ENCODE measurements around the gene C19orf85. TPM values are rescaled to one million over a fixed set of nuclear protein-coding genes. Genes with fewer than 3 reads are reported as not detected.

Gene C19orf85
- polyA plus RNA-seq, 2 of the 4 experiments (the other 2 are of a cell fraction), result not detected

DNA sequence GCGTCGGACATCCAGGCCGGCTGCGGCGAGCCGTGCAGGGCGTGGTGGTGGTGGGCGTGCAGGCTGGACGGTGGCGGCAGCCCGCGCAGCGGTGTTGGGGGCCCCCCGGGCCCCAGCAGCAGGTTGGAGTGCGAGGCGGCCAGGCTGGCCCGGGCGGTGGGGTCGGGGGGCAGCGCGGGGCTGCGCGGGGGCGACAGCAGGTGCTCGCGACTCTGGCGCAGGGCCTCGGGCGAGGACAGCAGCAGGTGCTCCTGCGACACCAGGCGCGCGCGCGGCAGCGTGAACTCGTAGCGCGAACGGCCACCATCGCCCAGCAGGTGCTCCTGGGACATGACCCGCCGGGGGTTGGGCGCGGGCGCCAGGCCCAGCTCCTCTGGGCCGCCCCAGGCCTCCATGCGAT is 31.3 kb downstream of the C19orf85 start:
- 71% methylated on average over 29 of the region's 48 CpGs for WGBS (ENCODE audit: missing lambda C conversion rate)
- peaks cover 3% of the 10 kb centered on the region; the same call in 1 of the 3 replicates for H3K9me3 ChIP-seq
- no peak overlapping the region for H3K4me3 ChIP-seq
- ChIA-PET POLR2A (no interaction called here), CTCF (interaction anchor here (0.6 to 1.5 kb wide), 2 partner anchors 15 to 1488 kb away, joined by 3 to 5 read pairs; no protein-coding TSS in a partner anchor)
- no peak overlapping the region for H3K27ac ChIP-seq
- 0 out of 3 replicates have a peak, but pooled peaks cover 3% of the 10 kb centered on the region for H3K4me1 ChIP-seq
- no peak for TF ChIP-seq RCOR1 (IDR thresholded peaks at IDR 0.05; ENCODE audit: low read depth, low read length)
- no peak for TF ChIP-seq MAFK (IDR thresholded peaks at IDR 0.05; ENCODE audit: partially characterized antibody)
- TF ChIP-seq CEBPB (IDR thresholded peaks at IDR 0.05), result no peak
- TF ChIP-seq, protein P1, sequence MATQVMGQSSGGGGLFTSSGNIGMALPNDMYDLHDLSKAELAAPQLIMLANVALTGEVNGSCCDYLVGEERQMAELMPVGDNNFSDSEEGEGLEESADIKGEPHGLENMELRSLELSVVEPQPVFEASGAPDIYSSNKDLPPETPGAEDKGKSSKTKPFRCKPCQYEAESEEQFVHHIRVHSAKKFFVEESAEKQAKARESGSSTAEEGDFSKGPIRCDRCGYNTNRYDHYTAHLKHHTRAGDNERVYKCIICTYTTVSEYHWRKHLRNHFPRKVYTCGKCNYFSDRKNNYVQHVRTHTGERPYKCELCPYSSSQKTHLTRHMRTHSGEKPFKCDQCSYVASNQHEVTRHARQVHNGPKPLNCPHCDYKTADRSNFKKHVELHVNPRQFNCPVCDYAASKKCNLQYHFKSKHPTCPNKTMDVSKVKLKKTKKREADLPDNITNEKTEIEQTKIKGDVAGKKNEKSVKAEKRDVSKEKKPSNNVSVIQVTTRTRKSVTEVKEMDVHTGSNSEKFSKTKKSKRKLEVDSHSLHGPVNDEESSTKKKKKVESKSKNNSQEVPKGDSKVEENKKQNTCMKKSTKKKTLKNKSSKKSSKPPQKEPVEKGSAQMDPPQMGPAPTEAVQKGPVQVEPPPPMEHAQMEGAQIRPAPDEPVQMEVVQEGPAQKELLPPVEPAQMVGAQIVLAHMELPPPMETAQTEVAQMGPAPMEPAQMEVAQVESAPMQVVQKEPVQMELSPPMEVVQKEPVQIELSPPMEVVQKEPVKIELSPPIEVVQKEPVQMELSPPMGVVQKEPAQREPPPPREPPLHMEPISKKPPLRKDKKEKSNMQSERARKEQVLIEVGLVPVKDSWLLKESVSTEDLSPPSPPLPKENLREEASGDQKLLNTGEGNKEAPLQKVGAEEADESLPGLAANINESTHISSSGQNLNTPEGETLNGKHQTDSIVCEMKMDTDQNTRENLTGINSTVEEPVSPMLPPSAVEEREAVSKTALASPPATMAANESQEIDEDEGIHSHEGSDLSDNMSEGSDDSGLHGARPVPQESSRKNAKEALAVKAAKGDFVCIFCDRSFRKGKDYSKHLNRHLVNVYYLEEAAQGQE (IDR thresholded peaks at IDR 0.05), result no peak
- no peak for TF ChIP-seq CHD4 (IDR thresholded peaks at IDR 0.05; ENCODE audit: borderline replicate concordance)
- TF ChIP-seq, protein P2, sequence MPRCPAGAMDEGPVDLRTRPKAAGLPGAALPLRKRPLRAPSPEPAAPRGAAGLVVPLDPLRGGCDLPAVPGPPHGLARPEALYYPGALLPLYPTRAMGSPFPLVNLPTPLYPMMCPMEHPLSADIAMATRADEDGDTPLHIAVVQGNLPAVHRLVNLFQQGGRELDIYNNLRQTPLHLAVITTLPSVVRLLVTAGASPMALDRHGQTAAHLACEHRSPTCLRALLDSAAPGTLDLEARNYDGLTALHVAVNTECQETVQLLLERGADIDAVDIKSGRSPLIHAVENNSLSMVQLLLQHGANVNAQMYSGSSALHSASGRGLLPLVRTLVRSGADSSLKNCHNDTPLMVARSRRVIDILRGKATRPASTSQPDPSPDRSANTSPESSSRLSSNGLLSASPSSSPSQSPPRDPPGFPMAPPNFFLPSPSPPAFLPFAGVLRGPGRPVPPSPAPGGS (IDR thresholded peaks at IDR 0.05), result no peak
- no peak for TF ChIP-seq HOXB13 (CRISPR knock-in tag; IDR thresholded peaks at IDR 0.05; ENCODE audit: low read depth)
- TF ChIP-seq CBX8 (IDR thresholded peaks at IDR 0.05), result no peak
- TF ChIP-seq FOXS1 (CRISPR knock-in tag; IDR thresholded peaks at IDR 0.05), result no peak
- TF ChIP-seq, protein P3, sequence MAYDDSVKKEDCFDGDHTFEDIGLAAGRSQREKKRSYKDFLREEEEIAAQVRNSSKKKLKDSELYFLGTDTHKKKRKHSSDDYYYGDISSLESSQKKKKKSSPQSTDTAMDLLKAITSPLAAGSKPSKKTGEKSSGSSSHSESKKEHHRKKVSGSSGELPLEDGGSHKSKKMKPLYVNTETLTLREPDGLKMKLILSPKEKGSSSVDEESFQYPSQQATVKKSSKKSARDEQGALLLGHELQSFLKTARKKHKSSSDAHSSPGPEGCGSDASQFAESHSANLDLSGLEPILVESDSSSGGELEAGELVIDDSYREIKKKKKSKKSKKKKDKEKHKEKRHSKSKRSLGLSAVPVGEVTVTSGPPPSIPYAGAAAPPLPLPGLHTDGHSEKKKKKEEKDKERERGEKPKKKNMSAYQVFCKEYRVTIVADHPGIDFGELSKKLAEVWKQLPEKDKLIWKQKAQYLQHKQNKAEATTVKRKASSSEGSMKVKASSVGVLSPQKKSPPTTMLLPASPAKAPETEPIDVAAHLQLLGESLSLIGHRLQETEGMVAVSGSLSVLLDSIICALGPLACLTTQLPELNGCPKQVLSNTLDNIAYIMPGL (CRISPR knock-in tag; IDR thresholded peaks at IDR 0.05; ENCODE audit: borderline replicate concordance), result no peak
- no peak for TF ChIP-seq KDM1A (IDR thresholded peaks at IDR 0.05; ENCODE audit: low read depth)
- TF ChIP-seq RARB (CRISPR knock-in tag; IDR thresholded peaks at IDR 0.05), result no peak
- TF ChIP-seq ZSCAN20 (CRISPR knock-in tag; IDR thresholded peaks at IDR 0.05), result no peak
- no peak for TF ChIP-seq BHLHE40 (IDR thresholded peaks at IDR 0.05; ENCODE audit: low read depth, low read length)
- TF ChIP-seq TFCP2L1 (CRISPR knock-in tag; IDR thresholded peaks at IDR 0.05), result no peak
- TF ChIP-seq, protein P4, sequence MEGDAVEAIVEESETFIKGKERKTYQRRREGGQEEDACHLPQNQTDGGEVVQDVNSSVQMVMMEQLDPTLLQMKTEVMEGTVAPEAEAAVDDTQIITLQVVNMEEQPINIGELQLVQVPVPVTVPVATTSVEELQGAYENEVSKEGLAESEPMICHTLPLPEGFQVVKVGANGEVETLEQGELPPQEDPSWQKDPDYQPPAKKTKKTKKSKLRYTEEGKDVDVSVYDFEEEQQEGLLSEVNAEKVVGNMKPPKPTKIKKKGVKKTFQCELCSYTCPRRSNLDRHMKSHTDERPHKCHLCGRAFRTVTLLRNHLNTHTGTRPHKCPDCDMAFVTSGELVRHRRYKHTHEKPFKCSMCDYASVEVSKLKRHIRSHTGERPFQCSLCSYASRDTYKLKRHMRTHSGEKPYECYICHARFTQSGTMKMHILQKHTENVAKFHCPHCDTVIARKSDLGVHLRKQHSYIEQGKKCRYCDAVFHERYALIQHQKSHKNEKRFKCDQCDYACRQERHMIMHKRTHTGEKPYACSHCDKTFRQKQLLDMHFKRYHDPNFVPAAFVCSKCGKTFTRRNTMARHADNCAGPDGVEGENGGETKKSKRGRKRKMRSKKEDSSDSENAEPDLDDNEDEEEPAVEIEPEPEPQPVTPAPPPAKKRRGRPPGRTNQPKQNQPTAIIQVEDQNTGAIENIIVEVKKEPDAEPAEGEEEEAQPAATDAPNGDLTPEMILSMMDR (IDR thresholded peaks at IDR 0.05), result no peak
- no peak for TF ChIP-seq ZNF302 (CRISPR knock-in tag; IDR thresholded peaks at IDR 0.05)
- TF ChIP-seq EHF (CRISPR knock-in tag; IDR thresholded peaks at IDR 0.05), result no peak
- TF ChIP-seq NR3C1 (IDR thresholded peaks at IDR 0.05), result no peak
- ATAC-seq, result no peak
- no peak overlapping the region for H3K4me2 ChIP-seq
- FAIRE-seq, result no peak
- no peak for DNase-seq (ENCODE audit: low read depth in 1 of 2, low spot score in 1 of 2)
